SK-N-SH (cell line): ENCODE results near the gene PLEK2. TPM values are rescaled to one million over a fixed set of nuclear protein-coding genes. Genes with fewer than 3 reads are reported as not detected.
A peak's percentile ranks its signal among the peaks of the same experiment; 100 is the strongest.

Source experiments
- CTCF ChIA-PET: fragments of 300-600, 350-600 bp; formaldehyde crosslinking; extraction: SDS; loops from one replicate; lab custom pipeline; 2021; lab: Yijun Ruan, JAX
- POLR2A ChIA-PET: fragments of 350-600 bp; sonication (Branson Sonifier 250); formaldehyde crosslinking; extraction: SDS; loops from one replicate; lab custom pipeline; 2020; ENCODE audit warnings: antibody characterized with exemption, inconsistent platforms; lab: Yijun Ruan, JAX
- DNase-seq: peaks from one replicate; pipeline ENCODE4 v3.0.0; 2012
- H2AFZ ChIP-seq: fragments of 200-600 bp; sonication (generic); 2 replicates; pipeline ENCODE4 v1.8.1; 2016; ENCODE audit warnings: antibody characterized with exemption, mild to moderate bottlenecking, low read depth
- H3F3A ChIP-seq: fragments of 200-600 bp; sonication (generic); replicated peaks from 2 replicates; pipeline ENCODE3; 2016; ENCODE audit warnings: antibody characterized with exemption, mild to moderate bottlenecking; ENCODE audit not compliant: insufficient read depth
- H3K27ac ChIP-seq, 2 experiments: fragments of 200-500 bp in 1 of 2; fragments of 200-600 bp in 1 of 2; sonication (Bioruptor generic) in 1 of 2; sonication (generic), shearing (Covaris generic) in 1 of 2; 2 replicates each; pipeline versions ENCODE4 v1.5.1 to v1.6.1; 2014 to 2016; ENCODE audit warnings: low read depth in 2 of 2, inconsistent platforms in 1 of 2, low read length in 1 of 2, mild to moderate bottlenecking in 1 of 2, mixed read lengths in 1 of 2
- H3K27me3 ChIP-seq: fragments of 200-600 bp; sonication (generic), shearing (Covaris generic); 2 replicates; pipeline ENCODE4 v1.6.1; 2016; ENCODE audit warnings: mixed run types; ENCODE audit not compliant: insufficient read depth
- H3K36me3 ChIP-seq, 2 experiments: fragments of 200-500 bp in 1 of 2; fragments of 200-600 bp in 1 of 2; sonication (Bioruptor generic) in 1 of 2; sonication (generic) in 1 of 2; replicated peaks in 1 of 2; 2 replicates each; pipeline versions ENCODE3 to v1.5.1; 2014 to 2016; ENCODE audit warnings: low read length in 1 of 2, mild to moderate bottlenecking in 1 of 2; ENCODE audit not compliant: insufficient read depth in 2 of 2, control insufficient read depth in 1 of 2
- H3K4me1 ChIP-seq, 2 experiments: fragments of 200-500 bp in 1 of 2; fragments of 200-600 bp in 1 of 2; sonication (Bioruptor generic) in 1 of 2; sonication (generic), shearing (Covaris generic) in 1 of 2; 2 replicates each; pipeline versions ENCODE4 v1.5.1 to v1.6.1; 2014 to 2016; ENCODE audit warnings: low read depth in 1 of 2, low read length in 1 of 2, mixed run types in 1 of 2; ENCODE audit not compliant: insufficient read depth in 2 of 2, control insufficient read depth in 1 of 2
- H3K4me2 ChIP-seq: fragments of 200-600 bp; sonication (generic), shearing (Covaris generic); 2 replicates; pipeline ENCODE4 v1.6.1; 2017; ENCODE audit warnings: mixed run types
- H3K4me3 ChIP-seq, 2 experiments: fragments of 200-500 bp in 1 of 2; fragments of 200-600 bp in 1 of 2; sonication (Bioruptor generic) in 1 of 2; sonication (generic), shearing (Covaris generic) in 1 of 2; 2 replicates each; pipeline versions ENCODE4 v1.5.1 to v1.8.1; 2014 to 2016; ENCODE audit warnings: low read depth in 2 of 2, inconsistent platforms in 1 of 2, low read length in 1 of 2, mild to moderate bottlenecking in 1 of 2, mixed read lengths in 1 of 2, moderate library complexity in 1 of 2
- H3K79me2 ChIP-seq: fragments of 200-600 bp; sonication (generic); 2 replicates; pipeline ENCODE4 v1.8.1; 2017; ENCODE audit warnings: mild to moderate bottlenecking; ENCODE audit not compliant: insufficient read depth
- H3K9ac ChIP-seq: fragments of 200-600 bp; sonication (generic); 2 replicates; pipeline ENCODE4 v1.6.1; 2017; ENCODE audit warnings: mixed run types
- H3K9me2 ChIP-seq: fragments of 200-600 bp; sonication (generic); 2 replicates; pipeline ENCODE4 v1.6.1; 2017; ENCODE audit warnings: mixed run types
- H3K9me3 ChIP-seq: fragments of 200-600 bp; sonication (generic); 2 replicates; pipeline ENCODE4 v1.6.1; 2017; ENCODE audit warnings: mixed run types, mild to moderate bottlenecking, moderate library complexity
- H4K20me1 ChIP-seq: fragments of 200-600 bp; sonication (generic); 2 replicates; pipeline ENCODE4 v1.6.1; 2017; ENCODE audit warnings: mild to moderate bottlenecking, mixed run types; ENCODE audit not compliant: insufficient read depth
- CHD2 ChIP-seq: fragments of 150-350 bp; IDR thresholded peaks from 2 replicates; pipeline ENCODE4 v1.6.1; 2018; ENCODE audit warnings: low read length; ENCODE audit not compliant: partially characterized antibody
- CTCF ChIP-seq: fragments of 200-600 bp; sonication (generic); IDR thresholded peaks from 2 replicates; pipeline ENCODE4 v1.6.1; 2017; ENCODE audit warnings: antibody characterized with exemption, mild to moderate bottlenecking, moderate library complexity
- ELF1 ChIP-seq: IDR thresholded peaks from 2 replicates; pipeline ENCODE4 v1.4.0; 2012
- EP300 ChIP-seq, 2 experiments: IDR thresholded peaks; 2 replicates each; pipeline versions ENCODE4 v1.4.0 to v1.6.1; 2012; ENCODE audit warnings: borderline replicate concordance in 1 of 2, low read depth in 1 of 2, low read length in 1 of 2
- FOSL2 ChIP-seq: IDR thresholded peaks from 2 replicates; pipeline ENCODE4 v1.4.0; 2012; ENCODE audit warnings: low read depth, mild to moderate bottlenecking, moderate library complexity, borderline replicate concordance
- FOXM1 ChIP-seq: IDR thresholded peaks from 2 replicates; pipeline ENCODE4 v1.4.0; 2012; ENCODE audit warnings: low read depth, mild to moderate bottlenecking
- GABPA ChIP-seq: IDR thresholded peaks from 2 replicates; pipeline ENCODE4 v1.4.0; 2012; ENCODE audit warnings: low read depth, mild to moderate bottlenecking
- GATA2 ChIP-seq: sonication (generic); formaldehyde crosslinking; IDR thresholded peaks from 2 replicates; pipeline ENCODE4 v1.5.0; 2020; ENCODE audit warnings: mild to moderate bottlenecking, missing genetic modification reagents
- IRF3 ChIP-seq: fragments of 150-350 bp; IDR thresholded peaks from 2 replicates; pipeline ENCODE4 v1.6.1; 2016; ENCODE audit warnings: mild to moderate bottlenecking, low read depth, low read length
- JUND ChIP-seq: IDR thresholded peaks from 2 replicates; pipeline ENCODE4 v1.4.0; 2012
- MAX ChIP-seq: IDR thresholded peaks from 2 replicates; pipeline ENCODE4 v1.4.0; 2012; ENCODE audit warnings: low read depth
- MEF2A ChIP-seq: IDR thresholded peaks from 2 replicates; pipeline ENCODE4 v1.4.0; 2012; ENCODE audit warnings: low read depth, borderline replicate concordance
- NFIC ChIP-seq: IDR thresholded peaks from 2 replicates; pipeline ENCODE4 v1.4.0; 2012; ENCODE audit warnings: borderline replicate concordance
- NRF1 ChIP-seq: IDR thresholded peaks from 2 replicates; pipeline ENCODE4 v1.6.1; 2012; ENCODE audit warnings: low read depth, mild to moderate bottlenecking, low read length
- PBX3 ChIP-seq: IDR thresholded peaks from 2 replicates; pipeline ENCODE4; 2012
- POLR2AphosphoS5 ChIP-seq: IDR thresholded peaks from 2 replicates; pipeline ENCODE4 v1.6.1; 2012; ENCODE audit warnings: low read depth, low read length
- RAD21 ChIP-seq: IDR thresholded peaks from 2 replicates; pipeline ENCODE4 v1.6.1; 2012; ENCODE audit warnings: mild to moderate bottlenecking, low read length
- RFX5 ChIP-seq: IDR thresholded peaks from 2 replicates; pipeline ENCODE4 v1.6.1; 2012; ENCODE audit warnings: mild to moderate bottlenecking, improper control_type of control experiment, low read length
- TCF12 ChIP-seq: IDR thresholded peaks from 2 replicates; pipeline ENCODE4 v1.4.0; 2012
- ZBTB33 ChIP-seq: IDR thresholded peaks from 2 replicates; pipeline ENCODE4 v1.4.0; 2012; ENCODE audit warnings: low read depth, borderline replicate concordance
- WGBS: methylation state at CpG from one replicate; pipeline ENCODE4 v1.1.6; 2017; ENCODE audit warnings: low lambda C conversion rate; 5-methylcytosine and 5-hydroxymethylcytosine counted together
- polyA plus RNA-seq, 3 experiments: library from polyadenylated mRNA; depleted of rRNA; stranded (reverse); fragments of >200 nt; gene quantifications; 2 replicates each; pipeline ENCODE4 v1.2.3, GENCODE V29; 2012

PLEK2 gene
- polyA plus RNA-seq, 1 of the 3 experiments (the other 2 are of a cell fraction): 0.56 TPM

GRCh38 chr14:67444395-67444794 lies 32.4 kb upstream of the PLEK2 start:
- H3K9ac ChIP-seq: no peak overlapping the region
- H3F3A ChIP-seq: no peaks in the 10 kb centered on the region
- H2AFZ ChIP-seq: no peak overlapping the region
- POLR2A ChIA-PET: no interaction called here
- H3K9me2 ChIP-seq: no peaks in the 10 kb centered on the region
- no peak overlapping the region for H3K27ac ChIP-seq
- no peak for DNase-seq
- no peaks in the 10 kb centered on the region for H3K9me3 ChIP-seq
- peaks cover 3 to 6% of the 10 kb centered on the region in 2 experiments; a peak in 2 of 4 replicates for H3K4me1 ChIP-seq
- H3K4me3 ChIP-seq: no peak overlapping the region
- CTCF ChIA-PET: interaction anchor here (1.3 to 6.7 kb wide), 5 partner anchors 17 to 260 kb away, joined by 3 to 37 read pairs (median 6); partner anchors contain the start of gene PLEKHH1
- no peaks in the 10 kb centered on the region for H3K27me3 ChIP-seq
- WGBS: 93% methylated on average over 3 of the region's 3 CpGs
- TF ChIP-seq FOXM1: no peak
- TF ChIP-seq POLR2AphosphoS5: no peak
- TF ChIP-seq GABPA: no peak
- no peak for TF ChIP-seq EP300 (IDR thresholded peaks at IDR 0.05; ENCODE audit: borderline replicate concordance in 1 of 2, low read depth in 1 of 2, low read length in 1 of 2)
- H4K20me1 ChIP-seq: no peaks in the 10 kb centered on the region
- H3K79me2 ChIP-seq: no peaks in the 10 kb centered on the region
- H3K4me2 ChIP-seq: 0 out of 2 replicates have a peak overlapping the region, but pooled peaks have one; percentile 33
- H3K36me3 ChIP-seq: no peaks in the 10 kb centered on the region

- H3K79me2 ChIP-seq: no peaks in the 10 kb centered on the region
- H3K4me2 ChIP-seq: no peak overlapping the region
- ChIA-PET CTCF (interaction anchor here (1.2 to 2.2 kb wide), 2 partner anchors 15 to 135 kb away, joined by 3 to 12 read pairs; no protein-coding TSS in a partner anchor), POLR2A (no interaction called here)
- no peaks in the 10 kb centered on the region for H3K27me3 ChIP-seq
- DNase-seq: no peak
- no peaks in the 10 kb centered on the region for H3F3A ChIP-seq
- no peak overlapping the region for H3K4me3 ChIP-seq
- 57% methylated on average over 8 of the region's 8 CpGs for WGBS
- TF ChIP-seq GATA2 (CRISPR knock-in tag) (no peak), MAX (no peak), TCF12 (no peak), MEF2A (no peak), IRF3 (no peak), ZBTB33 (no peak), EP300 (IDR thresholded peaks at IDR 0.05; ENCODE audit: borderline replicate concordance in 1 of 2, low read depth in 1 of 2, low read length in 1 of 2) (no peak), FOSL2 (no peak), CHD2 (no peak), NRF1 (no peak), RFX5 (no peak), JUND (no peak), RAD21 (no peak), ELF1 (no peak), PBX3 (no peak), CTCF (no peak), NFIC (no peak)
- no peaks in the 10 kb centered on the region for H3K9me3 ChIP-seq
- H2AFZ ChIP-seq: no peak overlapping the region
- H3K9me2 ChIP-seq: no peaks in the 10 kb centered on the region
- H3K36me3 ChIP-seq: no peaks in the 10 kb centered on the region
- H3K9ac ChIP-seq: no peak overlapping the region
- H3K4me1 ChIP-seq: peaks cover 3 to 6% of the 10 kb centered on the region in 2 experiments; a peak in 2 of 4 replicates
- no peak overlapping the region for H3K27ac ChIP-seq
- H4K20me1 ChIP-seq: no peaks in the 10 kb centered on the region
These were observed 30.4 kb upstream of the PLEK2 start for GRCh38 chr14:67442139-67442906.
